ENCODE measurements around the gene INTS1. TPM values are rescaled to one million over a fixed set of nuclear protein-coding genes. Genes with fewer than 3 reads are reported as not detected.

The INTS1 gene
- total RNA-seq, 4 donors from 2014 or later: 44.3 to 108 (median 78.8) TPM

- in situ Hi-C loops (cut with MboI; ENCODE audit: low sequenced_read_pairs in 4 of 4): no loop called here
- H3K4me1 ChIP-seq: peaks cover 51 to 52% of the 10 kb centered on the region in 2 donors
- intact Hi-C loops (cut with DNase I; ENCODE audit: low total_unique reads): loop anchor here (10.0 kb wide), 1 partner anchor 488 kb away; the partner anchor contains the start of gene GPR146
- H3K27me3 ChIP-seq: no peaks in the 10 kb centered on the region
- peak overlapping the region; percentile 65 to 78 (median 70) for H3K4me3 ChIP-seq
- peak overlapping the region; percentile 98 to 100 (median 99) for H3K27ac ChIP-seq
- H3K9me3 ChIP-seq: no peaks in the 10 kb centered on the region
- peak; percentile 48 to 55 for ATAC-seq
- no peaks in the 10 kb centered on the region for H3K36me3 ChIP-seq
- TF ChIP-seq POLR2A (IDR thresholded peaks at IDR 0.05): peak; percentile 61 to 83
- no peak for TF ChIP-seq CTCF (IDR thresholded peaks at IDR 0.05 in 4 of 5, conservative IDR thresholded peaks at IDR 0.05 in 1 of 5)
- DNase-seq: peak; percentile 81 to 83
These were observed 28.5 kb upstream of the INTS1 start for GRCh38 chr7:1532456-1533254.

- Histone ChIP-seq H3K27me3 (no peaks in the 10 kb centered on the region), H3K4me3 (peak overlapping the region; percentile 65 to 78 (median 70)), H3K9me3 (no peaks in the 10 kb centered on the region), H3K36me3 (no peaks in the 10 kb centered on the region), H3K27ac (peak overlapping the region; percentile 98 to 100 (median 99)), H3K4me1 (peaks cover 49% of the 10 kb centered on the region in 2 donors)
- in situ Hi-C loops (cut with MboI; ENCODE audit: low sequenced_read_pairs in 4 of 4): no loop called here
- ATAC-seq: no peak
- intact Hi-C loops (cut with DNase I; ENCODE audit: low total_unique reads): loop anchor here (10.0 kb wide), 1 partner anchor 487 kb away; the partner anchor contains the start of gene GPR146
- peak in 1 of 2 donors; percentile 83 for DNase-seq
- TF ChIP-seq CTCF (IDR thresholded peaks at IDR 0.05 in 4 of 5, conservative IDR thresholded peaks at IDR 0.05 in 1 of 5) (no peak), POLR2A (IDR thresholded peaks at IDR 0.05) (no peak)
These were observed 27.8 kb upstream of the INTS1 start for GRCh38 chr7:1531979-1532455.

- Histone ChIP-seq H3K27ac (peak overlapping the region; percentile 98 to 100 (median 99)), H3K4me1 (peaks cover 43% of the 10 kb centered on the region in 2 donors), H3K4me3 (peak overlapping the region; percentile 65 to 78 (median 70)), H3K27me3 (no peaks in the 10 kb centered on the region), H3K36me3 (no peaks in the 10 kb centered on the region), H3K9me3 (no peaks in the 10 kb centered on the region)
- peak in 1 of 2 donors; percentile 70 for DNase-seq
- intact Hi-C loops (cut with DNase I; ENCODE audit: low total_unique reads) (loop anchor here (10.0 kb wide), 1 partner anchor 487 kb away; the partner anchor contains the start of gene GPR146), in situ Hi-C loops (cut with MboI; ENCODE audit: low sequenced_read_pairs in 4 of 4) (no loop called here)
- peak; percentile 40 to 54 for ATAC-seq
- TF ChIP-seq CTCF (IDR thresholded peaks at IDR 0.05 in 4 of 5, conservative IDR thresholded peaks at IDR 0.05 in 1 of 5) (no peak), POLR2A (IDR thresholded peaks at IDR 0.05) (peak; percentile 43 to 79)
These were observed 27.2 kb upstream of the INTS1 start for GRCh38 chr7:1531263-1531978.

GRCh38 chr7:1530946-1531262 lies 26.7 kb upstream of the INTS1 start:
- peaks cover 38% of the 10 kb centered on the region in 2 donors for H3K4me1 ChIP-seq
- H3K27ac ChIP-seq: peak overlapping the region; percentile 98 to 100 (median 99)
- H3K36me3 ChIP-seq: no peaks in the 10 kb centered on the region
- no peak for TF ChIP-seq POLR2A (IDR thresholded peaks at IDR 0.05)
- TF ChIP-seq CTCF (IDR thresholded peaks at IDR 0.05 in 4 of 5, conservative IDR thresholded peaks at IDR 0.05 in 1 of 5): no peak
- in situ Hi-C loops (cut with MboI; ENCODE audit: low sequenced_read_pairs in 4 of 4) (no loop called here), intact Hi-C loops (cut with DNase I; ENCODE audit: low total_unique reads) (loop anchor here (1.0 to 10.0 kb wide), 3 partner anchors 18 to 486 kb away; partner anchors contain the start of genes GPR146 and INTS1)
- H3K9me3 ChIP-seq: no peaks in the 10 kb centered on the region
- DNase-seq (no peak), ATAC-seq (peak; percentile 0 to 1)
- H3K4me3 ChIP-seq: peak overlapping the region; percentile 65 to 78 (median 70)
- H3K27me3 ChIP-seq: no peaks in the 10 kb centered on the region

All from gastrocnemius medialis (tissue), 4 donors.